T1000 (cell line): Measurements from ENCODE around the gene FRY.

Experiments used
- DNase-seq: peaks from one replicate; lab custom pipeline; 2025; ENCODE audit warnings: mixed read lengths; lab: John Stamatoyannopoulos, UW

FRY gene

GRCh38 chr13:32311188-32311897, 279.8 kb downstream of the FRY start:
- no peak for DNase-seq

- DNase-seq = no peak
Observed at GRCh38 chr13:32314271-32315237, 283.0 kb downstream of the FRY start.

GRCh38 chr13:32315238-32316027, 283.9 kb downstream of the FRY start, which contains the start of the genes BRCA2 and ZAR1L:
Gene BRCA2, plus strand, starts transcription at chr13:32315508. Its CDS starts 953 bp downstream, at chr13:32316461.
Gene ZAR1L, minus strand, starts transcription at chr13:32315363. Its CDS starts 3,438 bp downstream, at chr13:32311925.
- DNase-seq = peak; percentile 52

GRCh38 chr13:32316028-32316339, 284.4 kb downstream of the FRY start:
- DNase-seq = no peak

- DNase-seq = no peak
Observed at GRCh38 chr13:32316501-32316900, 284.9 kb downstream of the FRY start.

- DNase-seq = no peak
Observed at GRCh38 chr13:32317716-32318465, 286.3 kb downstream of the FRY start.

GRCh38 chr13:32320528-32320927, 289.0 kb downstream of the FRY start:
- no peak for DNase-seq

- DNase-seq = no peak
Observed at GRCh38 chr13:32323912-32324311, 292.3 kb downstream of the FRY start.

GRCh38 chr13:32330441-32330840, 298.9 kb downstream of the FRY start:
- DNase-seq = no peak

GRCh38 chr13:32334671-32335070, 303.1 kb downstream of the FRY start:
- no peak for DNase-seq

GRCh38 chr13:32340914-32341313, 309.3 kb downstream of the FRY start:
- no peak for DNase-seq

- no peak for DNase-seq
Observed at GRCh38 chr13:32347651-32348050, 316.1 kb downstream of the FRY start.
